Activated naive CD4-positive, alpha-beta T cell (primary cell): Measurements from ENCODE around the gene OTOP2.

Experiments
- DNase-seq, 4 experiments: peaks; one replicate each; lab custom pipeline; 2025; lab: John Stamatoyannopoulos, UW

The OTOP2 gene, protein sequence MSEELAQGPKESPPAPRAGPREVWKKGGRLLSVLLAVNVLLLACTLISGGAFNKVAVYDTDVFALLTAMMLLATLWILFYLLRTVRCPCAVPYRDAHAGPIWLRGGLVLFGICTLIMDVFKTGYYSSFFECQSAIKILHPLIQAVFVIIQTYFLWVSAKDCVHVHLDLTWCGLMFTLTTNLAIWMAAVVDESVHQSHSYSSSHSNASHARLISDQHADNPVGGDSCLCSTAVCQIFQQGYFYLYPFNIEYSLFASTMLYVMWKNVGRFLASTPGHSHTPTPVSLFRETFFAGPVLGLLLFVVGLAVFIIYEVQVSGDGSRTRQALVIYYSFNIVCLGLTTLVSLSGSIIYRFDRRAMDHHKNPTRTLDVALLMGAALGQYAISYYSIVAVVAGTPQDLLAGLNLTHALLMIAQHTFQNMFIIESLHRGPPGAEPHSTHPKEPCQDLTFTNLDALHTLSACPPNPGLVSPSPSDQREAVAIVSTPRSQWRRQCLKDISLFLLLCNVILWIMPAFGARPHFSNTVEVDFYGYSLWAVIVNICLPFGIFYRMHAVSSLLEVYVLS

DNA sequence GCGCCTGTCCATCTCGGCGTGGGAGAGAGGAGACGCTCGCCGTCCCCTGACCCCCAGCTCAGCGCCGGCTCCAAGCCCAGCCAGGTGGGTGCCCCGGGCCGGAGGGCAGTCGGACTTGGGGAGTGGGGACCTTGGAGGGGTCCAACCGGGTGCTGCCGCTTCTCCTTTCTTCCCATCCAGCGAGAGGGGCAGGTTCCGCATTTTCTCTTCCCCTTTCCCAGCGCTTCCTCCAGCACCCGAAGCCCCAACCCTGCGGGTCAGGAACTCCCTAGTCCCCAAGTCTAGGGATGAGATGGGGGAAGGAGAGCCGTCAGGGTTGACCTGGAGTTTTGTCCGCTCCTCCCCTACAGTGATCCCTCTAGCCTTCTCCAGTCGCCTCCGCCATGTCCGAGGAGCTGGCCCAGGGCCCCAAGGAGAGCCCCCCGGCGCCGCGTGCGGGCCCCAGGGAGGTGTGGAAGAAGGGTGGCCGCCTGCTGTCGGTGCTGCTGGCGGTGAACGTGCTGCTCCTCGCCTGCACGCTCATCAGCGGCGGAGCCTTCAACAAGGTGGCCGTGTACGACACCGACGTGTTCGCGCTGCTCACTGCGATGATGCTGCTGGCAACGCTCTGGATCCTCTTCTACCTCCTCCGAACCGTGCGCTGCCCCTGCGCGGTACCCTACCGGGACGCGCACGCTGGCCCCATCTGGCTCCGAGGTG is at the start of gene OTOP2:
TSS of gene OTOP2 (plus strand) at position 24 of the 699 bp plus-strand sequence. CDS start at position 384, 360 bp downstream.
- DNase-seq, result no peak

DNA sequence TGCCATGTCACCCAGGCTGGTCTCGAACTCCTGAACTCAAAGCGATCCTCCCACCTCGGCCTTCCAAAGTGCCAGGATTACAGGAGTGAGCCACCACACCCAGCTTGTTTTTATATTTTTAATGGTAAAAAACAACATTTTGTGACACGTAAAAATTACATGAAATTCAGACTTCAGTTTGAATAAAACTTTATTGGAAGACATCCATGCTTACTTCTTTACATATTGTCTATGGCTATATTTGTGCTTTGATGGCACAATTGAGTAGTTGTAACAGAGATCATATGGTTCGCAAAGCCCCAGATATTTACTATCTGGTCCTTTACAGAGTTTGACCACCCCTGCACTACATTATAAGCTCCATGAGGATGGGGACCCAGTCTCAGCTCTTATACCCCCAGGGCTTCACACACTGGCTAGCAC is 49.4 kb upstream of the OTOP2 start:
- DNase-seq, result no peak

DNA sequence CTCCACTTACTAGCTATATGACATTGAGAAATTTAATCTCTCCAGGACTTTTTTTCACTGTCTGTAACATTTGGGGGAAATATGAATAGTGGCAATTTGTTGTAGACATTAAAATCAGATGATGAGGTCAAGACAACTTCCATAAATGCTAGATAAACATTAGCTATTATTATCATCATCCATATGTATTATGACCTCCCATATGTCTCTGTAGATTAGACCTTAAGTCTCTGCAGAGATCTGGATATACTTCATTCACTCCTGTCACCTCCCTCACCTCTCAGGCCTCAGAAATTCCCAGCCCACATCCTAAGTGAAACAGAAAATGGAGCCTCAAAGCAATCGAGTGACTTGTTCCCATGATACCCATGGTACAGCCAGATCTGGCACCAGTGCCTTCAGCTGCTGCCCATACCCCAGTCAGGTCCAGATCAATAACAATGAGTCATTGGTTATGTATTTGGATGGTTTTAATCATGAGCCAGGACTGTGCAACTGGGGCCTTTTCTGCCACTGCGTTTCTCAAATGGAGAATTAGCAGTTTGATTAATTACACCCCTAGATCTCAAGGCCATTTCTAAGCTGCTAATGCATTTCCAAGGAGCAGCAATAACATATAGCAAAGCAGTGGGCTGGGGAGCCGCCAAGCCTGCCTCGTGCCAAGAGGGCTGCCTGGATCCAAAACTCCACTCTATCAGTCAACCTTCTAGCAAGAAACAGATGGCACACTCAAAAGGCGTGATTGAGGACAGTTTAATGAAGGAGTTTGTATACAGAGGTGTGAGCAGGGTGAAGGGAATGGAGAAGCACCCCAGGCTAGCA is 48.7 kb upstream of the OTOP2 start:
- DNase-seq, result no peak

DNA sequence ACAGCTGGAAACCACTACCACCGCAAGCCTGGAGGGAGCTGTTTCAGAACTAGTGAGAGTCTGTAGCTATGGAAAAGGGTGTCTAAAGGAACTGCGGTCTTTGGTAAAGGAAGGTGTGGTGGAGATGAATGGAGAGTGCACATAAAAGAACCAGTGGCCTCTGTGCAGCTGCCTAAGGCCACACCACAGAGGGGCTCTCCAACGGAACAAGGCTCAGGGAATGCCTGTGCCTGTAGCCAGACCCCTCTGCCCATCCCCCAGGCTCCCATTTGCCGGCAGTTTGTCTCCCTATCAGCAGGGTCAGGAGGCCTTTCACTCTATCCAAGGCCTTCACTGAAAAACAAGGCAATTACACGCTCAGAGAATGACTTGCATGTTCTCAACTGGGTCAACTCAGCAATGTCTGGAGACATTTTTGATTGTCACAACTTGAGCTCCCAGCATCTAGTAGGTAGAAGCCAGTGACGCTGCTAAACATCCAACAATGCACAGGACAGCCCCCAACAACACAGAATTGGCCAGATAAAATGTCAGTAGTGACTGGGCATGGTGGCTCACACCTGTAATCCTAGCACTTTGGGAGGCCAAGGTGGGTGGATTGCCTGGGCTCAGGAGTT is 48.0 kb upstream of the OTOP2 start:
- no peak for DNase-seq

DNA sequence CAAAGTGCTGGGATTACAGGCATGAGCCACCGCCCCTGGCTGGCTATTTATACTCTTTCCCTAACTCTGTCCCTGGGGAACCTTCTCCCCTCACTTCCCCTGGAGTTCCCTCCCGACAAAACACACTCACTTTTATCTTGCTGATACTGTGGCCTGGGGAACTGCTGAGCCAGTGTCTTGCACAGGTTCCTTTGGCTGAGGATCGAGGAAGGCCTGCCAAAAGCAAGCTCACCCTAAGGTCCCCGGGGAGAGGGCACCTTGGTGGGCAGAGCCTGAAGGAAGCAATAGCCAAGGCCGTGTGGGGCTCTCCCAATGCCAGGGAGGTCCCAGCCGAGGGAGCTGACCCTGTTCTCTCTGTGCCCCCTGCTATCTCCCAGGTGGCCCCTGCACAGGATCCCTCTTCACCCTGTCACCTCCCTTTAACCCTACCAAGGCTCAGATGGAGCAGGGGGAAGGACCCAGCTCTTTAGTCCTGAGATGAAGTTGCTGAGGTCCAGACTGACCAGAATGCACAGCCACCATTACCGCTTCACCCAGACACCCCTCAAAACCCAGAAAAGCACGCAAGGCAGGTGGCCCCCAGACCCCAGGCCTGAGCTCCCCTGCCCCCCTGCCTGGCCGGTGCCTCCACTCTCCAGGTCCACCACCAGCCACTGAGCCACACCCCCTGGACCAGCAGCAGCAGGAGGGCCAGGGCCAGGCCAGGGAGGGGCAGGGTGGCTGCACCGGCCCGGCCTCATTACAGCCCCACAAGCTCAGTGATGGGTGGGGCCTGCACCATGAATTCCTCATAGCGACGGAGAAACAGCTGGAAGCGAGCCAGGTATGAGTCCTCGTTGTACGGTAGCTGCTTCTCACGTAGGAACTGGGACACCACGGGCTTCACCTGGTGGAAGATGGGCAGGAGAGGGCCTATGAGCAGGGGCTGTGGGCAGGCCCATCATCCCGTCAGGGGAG is 46.2 kb upstream of the OTOP2 start:
- no peak for DNase-seq

DNA sequence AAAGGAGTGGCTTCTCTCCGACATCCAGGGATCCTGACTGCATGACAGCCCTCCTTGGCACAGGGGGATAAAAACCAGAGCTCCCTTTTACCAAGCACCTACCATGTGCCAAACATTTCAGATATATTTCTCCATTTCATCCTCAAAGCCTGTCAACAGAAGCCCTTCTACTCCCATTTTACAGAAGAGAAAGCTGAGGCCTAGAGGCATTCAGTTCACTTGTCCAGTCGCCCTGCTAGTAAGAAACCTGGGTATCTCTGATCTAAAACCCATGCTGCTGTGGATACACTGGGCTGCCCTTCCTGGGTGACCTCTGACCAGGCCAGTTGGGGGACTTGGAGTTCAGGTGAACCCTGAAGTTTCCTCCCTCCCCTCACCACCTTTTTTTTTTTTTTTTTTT is 45.4 kb upstream of the OTOP2 start:
- no peak for DNase-seq

DNA sequence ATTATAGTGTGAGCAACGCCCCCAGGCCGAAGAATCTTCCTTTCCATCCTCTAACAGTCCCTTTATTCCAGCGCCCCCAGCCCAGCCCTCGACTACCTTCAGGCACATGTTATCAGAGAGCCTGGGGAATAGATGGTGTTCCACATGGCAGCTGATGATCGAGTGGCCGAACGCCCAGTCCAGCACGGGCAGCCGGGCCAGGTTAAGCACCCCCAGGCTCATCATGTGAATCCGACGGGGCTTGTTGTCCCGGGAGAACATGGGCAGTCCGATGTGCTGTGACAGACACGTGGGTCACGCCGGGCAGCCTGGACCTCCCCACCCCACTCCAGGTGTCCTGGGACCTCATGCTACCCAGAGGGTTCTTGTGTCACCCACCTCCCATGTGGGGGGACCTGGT is 44.8 kb upstream of the OTOP2 start:
- no peak for DNase-seq

DNA sequence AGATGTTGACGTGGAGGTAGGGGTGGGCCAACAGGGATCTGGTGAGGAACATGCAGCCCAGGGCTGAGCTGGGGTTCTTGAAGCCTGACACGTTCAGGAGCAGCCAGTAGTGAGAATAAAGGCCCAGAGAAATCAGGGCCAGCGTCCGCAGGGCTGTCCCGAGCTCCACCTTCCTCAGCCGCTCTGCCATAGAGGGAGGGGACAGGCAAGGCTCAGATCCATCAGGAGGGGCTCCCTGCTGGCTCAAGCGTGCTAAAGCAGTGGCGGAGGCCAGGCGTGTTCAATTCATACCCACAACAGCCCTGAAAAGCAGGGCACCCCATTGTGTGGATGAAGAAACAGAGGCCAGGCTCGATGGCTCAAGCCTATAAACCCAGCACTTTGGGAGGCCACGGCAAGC is 43.0 kb upstream of the OTOP2 start:
- no peak for DNase-seq

DNA sequence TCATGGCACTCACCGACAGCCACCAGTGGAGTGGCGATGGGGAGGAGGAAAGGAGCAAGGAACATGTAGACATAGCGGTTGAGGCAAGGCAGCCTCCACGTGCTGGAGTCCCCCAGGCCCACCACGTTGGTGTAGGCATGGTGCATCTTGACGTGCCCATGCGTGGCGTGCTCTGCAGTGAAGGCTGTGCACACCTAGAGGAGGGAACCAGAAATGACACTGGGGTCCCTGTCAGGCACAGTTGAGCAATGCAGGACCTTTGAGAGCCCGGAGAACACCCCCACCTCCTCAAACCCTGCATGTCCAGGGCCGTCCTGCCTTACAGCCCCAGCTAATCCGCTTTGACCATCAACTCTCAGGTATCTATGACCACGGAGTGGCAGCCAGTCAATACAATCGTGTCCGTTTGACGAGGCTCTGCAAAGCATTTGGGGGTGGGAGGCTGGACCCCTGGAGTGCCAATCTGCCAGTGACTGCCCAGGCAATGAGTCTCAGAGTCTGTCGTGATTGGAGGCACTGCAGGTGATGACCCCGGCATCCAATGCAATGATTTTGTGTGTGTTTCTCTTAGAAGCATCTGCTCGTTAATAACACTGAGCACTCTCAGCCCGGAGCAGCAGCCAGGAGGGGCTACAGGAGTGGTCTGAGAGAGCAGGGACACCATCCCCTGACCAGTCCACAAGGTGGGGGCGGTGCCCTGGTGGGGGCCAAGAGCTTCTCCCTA is 41.4 kb upstream of the OTOP2 start:
- DNase-seq, result no peak

DNA sequence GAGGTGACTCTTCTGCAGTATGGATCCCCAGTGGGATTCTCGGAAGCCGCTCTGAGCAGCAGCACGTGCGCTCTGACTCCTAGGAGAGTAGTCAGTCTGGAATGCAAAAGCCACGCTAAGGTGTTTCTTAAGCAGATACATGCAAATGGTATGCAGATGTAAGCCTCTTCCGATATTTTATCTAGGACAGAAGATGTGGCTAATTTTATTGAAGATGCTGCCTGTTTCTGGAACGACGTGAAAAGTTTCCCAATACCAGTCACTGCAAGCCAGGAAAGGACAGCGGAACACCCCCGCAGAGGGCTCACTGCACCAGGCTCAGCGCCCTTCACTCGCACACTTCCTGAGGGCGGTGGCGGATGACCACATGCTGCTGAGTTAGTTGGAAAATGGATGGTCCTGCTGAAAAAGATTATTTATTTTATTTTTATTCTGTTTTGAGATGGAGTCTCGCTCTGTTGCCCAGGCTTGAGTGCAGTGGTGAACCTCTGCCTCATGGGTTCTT is 40.8 kb upstream of the OTOP2 start:
- no peak for DNase-seq

DNA sequence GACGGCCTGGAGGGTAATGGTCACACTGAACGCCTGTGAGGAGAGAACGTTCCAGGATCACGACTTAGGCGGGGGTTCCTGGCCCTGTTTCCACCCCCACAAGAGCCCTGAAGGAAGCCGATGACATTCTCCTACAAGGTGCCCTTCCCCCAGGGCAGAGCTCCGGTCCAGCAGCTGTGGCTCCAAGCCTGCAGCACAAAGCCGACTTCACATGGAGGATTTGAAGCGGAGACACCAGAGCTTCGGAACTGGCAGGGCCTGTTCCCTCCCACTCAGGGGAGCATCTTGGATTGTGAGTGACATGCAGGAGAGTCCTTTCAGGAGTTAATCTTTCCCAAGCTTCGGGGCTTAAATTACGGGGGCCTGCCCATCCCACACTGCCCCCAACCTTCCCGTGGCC is 35.6 kb upstream of the OTOP2 start:
- DNase-seq, result no peak

DNA sequence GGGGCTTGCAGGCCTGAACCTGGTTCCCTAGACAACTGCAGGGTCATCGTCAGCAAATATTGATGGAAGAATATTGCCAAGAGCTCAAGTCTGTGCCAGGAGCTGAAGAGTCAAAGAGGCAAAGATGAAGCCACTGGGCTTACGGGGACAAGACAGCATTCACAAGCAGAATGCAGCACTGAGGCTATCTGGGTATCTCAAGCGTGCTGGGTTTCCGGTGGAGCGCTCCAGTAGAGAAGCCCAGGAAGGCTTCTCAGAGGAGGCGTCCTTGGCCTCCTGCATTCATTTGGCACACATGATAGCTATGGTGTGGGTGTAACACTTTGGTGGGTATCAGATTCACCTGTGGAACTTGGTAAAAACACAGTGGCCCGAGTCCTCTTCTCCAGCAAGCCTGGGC is 33.5 kb upstream of the OTOP2 start:
- no peak for DNase-seq

DNA sequence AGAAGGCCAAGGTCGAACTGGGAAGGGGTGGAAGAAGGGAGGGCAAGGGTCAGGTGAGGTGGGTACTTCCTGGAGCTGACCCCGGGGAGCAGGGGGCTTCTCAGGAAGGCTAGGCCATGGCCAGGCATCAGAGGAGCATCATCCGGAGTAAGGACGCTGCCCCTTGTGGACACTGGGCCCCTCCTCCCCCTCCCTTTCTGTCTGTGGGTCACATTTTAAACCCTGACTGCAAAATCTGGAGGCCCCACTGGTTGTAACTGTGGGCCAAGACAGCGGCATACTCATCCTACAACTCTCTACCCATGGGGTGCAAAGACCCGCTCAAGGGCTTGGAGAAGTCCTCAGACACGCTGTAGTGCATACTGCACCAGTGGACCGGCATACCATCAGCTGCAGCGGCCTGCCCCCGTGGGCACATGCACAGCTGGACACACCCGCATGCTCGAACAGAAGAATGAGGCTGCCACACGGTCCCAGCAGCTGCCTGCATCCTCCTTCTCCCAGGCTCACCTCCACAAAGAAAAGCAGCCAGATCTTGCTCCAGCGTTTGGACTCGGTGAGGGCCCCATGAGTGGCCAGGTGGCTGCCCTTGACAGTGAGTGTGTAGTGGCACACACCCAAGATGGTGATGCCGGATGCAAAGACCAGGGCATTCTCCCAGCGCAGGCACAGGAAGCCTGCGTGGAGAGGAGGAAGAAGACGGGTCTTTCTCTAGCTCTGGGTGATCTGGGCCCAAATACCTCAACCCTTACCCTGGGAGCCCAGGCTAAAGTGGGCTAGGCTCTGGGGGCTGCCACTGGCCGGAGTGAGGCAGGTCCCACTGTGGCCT is 31.8 kb upstream of the OTOP2 start:
- DNase-seq, result no peak

DNA sequence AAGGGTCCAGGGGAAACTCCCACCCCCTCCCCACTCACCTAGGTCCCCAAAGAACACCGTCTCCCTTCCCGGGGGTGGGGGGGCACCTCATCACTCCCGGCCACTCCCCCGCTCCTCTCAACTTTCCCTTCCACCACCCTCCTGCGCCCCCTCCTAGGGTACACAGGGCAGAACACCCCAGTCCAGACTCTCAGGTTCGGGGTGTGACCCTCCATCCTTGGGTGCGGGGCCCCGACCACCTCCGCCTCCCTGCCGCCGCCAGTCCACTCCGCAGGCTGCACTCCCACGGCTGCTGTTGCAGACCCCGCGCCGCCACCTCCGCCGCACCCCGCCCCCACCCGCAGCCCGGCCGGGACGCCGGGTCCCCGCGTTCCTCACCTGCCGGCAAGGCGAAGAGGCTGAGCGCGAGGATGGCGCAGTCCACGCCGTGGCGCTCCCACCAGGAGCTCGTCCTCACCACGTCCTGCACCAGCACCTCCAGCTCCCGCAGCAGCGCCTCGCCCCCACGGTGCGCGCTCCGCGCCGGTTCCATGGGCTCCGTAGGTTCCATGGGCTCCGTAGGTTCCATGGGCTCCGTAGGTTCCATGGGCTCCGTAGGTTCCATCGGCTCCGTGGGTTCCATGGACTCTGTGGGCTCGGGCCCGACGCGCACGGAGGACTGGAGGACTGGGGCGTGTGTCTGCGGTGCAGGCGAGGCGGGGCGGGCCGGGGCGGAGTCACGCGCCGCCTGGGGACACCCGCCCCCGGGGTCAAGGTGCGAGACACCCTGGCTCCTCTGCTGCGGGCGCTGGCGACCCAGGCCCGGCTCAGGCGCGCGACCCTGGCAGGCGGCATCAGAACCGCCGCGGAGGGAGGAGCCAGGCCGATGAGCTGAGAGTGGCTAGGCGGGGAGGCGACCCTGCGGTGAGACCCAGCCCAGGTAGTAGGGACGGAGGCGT is 30.8 kb upstream of the OTOP2 start, which contains the start of gene FADS6:
TSS of gene FADS6 (minus strand) at position 660 of the 938 bp plus-strand sequence. CDS start at position 622, 38 bp downstream.
- DNase-seq, result no peak

DNA sequence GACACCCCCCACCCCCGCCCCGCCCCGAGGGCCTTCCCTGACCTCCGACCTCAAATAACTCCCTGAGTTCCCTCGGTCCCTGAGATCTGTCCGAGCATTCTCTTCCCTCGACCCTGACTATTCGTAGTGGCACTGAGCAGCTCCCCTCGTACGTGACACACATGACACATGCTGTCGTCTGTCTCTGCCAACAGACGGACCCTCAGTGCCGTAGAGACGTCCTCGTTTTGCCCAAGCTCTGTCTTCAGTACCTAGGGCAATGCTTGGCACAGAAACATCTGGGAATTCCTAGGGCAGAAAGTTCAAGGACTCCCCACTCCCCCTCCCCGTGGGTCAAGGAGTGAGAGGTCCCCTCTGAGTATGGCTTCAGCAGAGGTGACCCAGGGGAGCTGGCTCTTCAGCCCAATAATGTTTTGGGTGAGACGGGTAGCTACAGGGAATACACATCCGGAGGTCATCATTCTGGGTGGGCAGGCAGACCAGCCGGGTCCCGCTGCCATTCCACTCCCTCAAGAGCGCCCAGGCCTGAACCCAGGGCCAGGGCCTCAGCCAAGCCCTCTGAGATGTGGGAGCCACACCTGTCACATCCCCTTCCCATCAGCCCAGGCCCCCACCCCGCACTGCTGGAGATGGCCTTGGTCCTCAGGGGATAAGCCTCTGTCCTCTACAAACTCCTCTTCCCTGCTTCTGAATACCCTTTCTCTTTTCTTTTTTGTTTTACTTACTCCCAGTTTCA is 30.0 kb upstream of the OTOP2 start:
- DNase-seq, result no peak

DNA sequence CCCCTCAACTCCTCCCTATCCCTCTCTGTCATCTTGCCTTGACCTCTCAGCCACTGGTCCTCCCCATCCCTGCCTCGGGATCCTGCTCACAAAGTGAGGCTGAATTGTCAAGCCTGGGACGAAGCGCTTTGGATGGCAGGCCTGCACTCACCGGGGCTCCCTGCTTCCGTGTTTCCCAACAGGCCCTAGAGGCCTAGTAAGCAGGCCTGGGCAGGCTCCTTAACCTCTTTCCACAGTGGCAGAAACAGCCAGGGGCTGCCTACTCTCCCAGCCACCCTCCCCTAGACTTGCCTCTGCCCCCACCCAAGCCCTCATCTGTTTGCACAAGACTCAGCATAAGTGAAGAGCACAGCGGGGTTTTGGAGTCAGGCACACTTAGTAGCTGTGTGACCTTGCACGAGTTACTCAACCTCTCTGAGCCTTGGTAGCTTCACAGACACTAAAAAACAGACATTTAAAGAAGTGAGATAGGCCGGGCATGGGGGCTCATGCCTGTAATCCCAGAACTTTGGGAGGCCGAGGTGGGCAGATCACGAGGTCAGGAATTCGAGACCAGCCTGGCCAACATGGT is 25.6 kb upstream of the OTOP2 start:
- no peak for DNase-seq

DNA sequence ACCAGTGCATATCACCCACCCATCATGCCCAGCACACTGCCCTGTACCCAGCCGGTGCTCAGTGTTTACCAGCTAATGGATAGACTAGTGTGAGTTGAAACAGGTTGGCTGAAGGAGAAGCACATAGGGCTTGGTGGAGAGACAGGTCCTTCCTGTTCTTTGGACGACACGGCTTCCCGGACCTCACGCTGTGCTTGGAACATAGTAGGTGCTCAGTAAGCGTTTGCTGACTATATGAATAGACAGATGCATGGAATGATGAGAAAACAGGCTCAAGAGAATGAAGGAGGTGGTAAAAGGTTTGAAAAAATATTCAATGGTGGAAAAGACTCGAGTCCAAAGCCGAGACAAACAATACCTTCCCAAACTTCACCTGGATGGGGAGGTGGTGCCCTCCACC is 23.9 kb upstream of the OTOP2 start:
- no peak for DNase-seq
